ENCODE data around the gene AKAP13. TPM values are rescaled to one million over a fixed set of nuclear protein-coding genes. Genes with fewer than 3 reads are reported as not detected.

Gene AKAP13
- total RNA-seq, 1 donor from 2014 or later: 73.8 TPM

GRCh38 chr15:85453144-85453872 is 72.9 kb downstream of the AKAP13 start:
- no peak overlapping the region for H3K9ac ChIP-seq
- no peaks in the 10 kb centered on the region for H3F3A ChIP-seq (ENCODE audit: low read depth)
- peaks cover 19% of the 10 kb centered on the region for H3K4me1 ChIP-seq
- peaks cover 100% of the 10 kb centered on the region for H3K79me2 ChIP-seq (ENCODE audit: low read depth)
- no peak overlapping the region for H3K27ac Mint-ChIP-seq
- peaks cover 2% of the 10 kb centered on the region for H3K27me3 Mint-ChIP-seq (ENCODE audit: insufficient read depth, low read depth)
- DNase-seq (ENCODE audit: low spot score): no peak
- no peak overlapping the region for H3K27ac ChIP-seq
- H3K4me1 Mint-ChIP-seq: peaks cover 20% of the 10 kb centered on the region
- no peak overlapping the region for H3K4me2 ChIP-seq
- TF ChIP-seq EZH2phosphoT487 (IDR thresholded peaks at IDR 0.05): no peak
- TF ChIP-seq, protein P1, sequence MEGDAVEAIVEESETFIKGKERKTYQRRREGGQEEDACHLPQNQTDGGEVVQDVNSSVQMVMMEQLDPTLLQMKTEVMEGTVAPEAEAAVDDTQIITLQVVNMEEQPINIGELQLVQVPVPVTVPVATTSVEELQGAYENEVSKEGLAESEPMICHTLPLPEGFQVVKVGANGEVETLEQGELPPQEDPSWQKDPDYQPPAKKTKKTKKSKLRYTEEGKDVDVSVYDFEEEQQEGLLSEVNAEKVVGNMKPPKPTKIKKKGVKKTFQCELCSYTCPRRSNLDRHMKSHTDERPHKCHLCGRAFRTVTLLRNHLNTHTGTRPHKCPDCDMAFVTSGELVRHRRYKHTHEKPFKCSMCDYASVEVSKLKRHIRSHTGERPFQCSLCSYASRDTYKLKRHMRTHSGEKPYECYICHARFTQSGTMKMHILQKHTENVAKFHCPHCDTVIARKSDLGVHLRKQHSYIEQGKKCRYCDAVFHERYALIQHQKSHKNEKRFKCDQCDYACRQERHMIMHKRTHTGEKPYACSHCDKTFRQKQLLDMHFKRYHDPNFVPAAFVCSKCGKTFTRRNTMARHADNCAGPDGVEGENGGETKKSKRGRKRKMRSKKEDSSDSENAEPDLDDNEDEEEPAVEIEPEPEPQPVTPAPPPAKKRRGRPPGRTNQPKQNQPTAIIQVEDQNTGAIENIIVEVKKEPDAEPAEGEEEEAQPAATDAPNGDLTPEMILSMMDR (IDR thresholded peaks at IDR 0.05): no peak
- H3K36me3 Mint-ChIP-seq: peaks cover 39% of the 10 kb centered on the region
- H4K20me1 ChIP-seq (ENCODE audit: low read depth): peaks cover 12% of the 10 kb centered on the region
- no peaks in the 10 kb centered on the region for H3K27me3 ChIP-seq
- no peak overlapping the region for H2AFZ ChIP-seq (replicated peaks)
- H3K9me3 Mint-ChIP-seq: peaks cover 57% of the 10 kb centered on the region
- no peak overlapping the region for H3K4me3 ChIP-seq
- H3K36me3 ChIP-seq: no peaks in the 10 kb centered on the region
- peaks cover 19% of the 10 kb centered on the region for H3K9me3 ChIP-seq (ENCODE audit: low read depth)
- H3K4me3 Mint-ChIP-seq: no peak overlapping the region

DNA sequence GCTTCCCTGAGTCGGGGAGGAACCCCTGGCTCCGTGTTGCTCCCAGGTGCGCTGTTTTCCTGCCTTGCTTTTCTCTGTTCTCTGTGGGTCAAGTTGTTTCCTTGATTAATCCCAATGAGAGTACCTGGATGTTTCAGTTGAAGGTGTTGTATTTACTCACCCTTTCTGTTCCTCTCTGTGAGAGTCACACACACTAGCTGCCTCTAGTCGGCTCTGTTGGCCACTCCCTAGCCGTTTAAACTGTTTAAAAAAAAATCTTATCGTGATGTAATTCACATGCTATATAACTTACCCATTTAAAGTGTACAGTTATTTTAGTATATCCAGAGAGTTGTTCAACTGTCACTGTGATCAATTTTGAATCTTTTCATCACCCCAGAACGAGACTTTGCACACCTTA is 74.0 kb downstream of the AKAP13 start:
- no peaks in the 10 kb centered on the region for H3F3A ChIP-seq (ENCODE audit: low read depth)
- H3K4me1 ChIP-seq: peaks cover 19% of the 10 kb centered on the region
- no peak for TF ChIP-seq EZH2 (IDR thresholded peaks at IDR 0.05)
- TF ChIP-seq EZH2phosphoT487 (IDR thresholded peaks at IDR 0.05): no peak
- TF ChIP-seq, protein P1 (IDR thresholded peaks at IDR 0.05): no peak
- H2AFZ ChIP-seq (replicated peaks): no peak overlapping the region
- peak overlapping the region; percentile 23 for H3K27ac Mint-ChIP-seq
- no peak overlapping the region for H3K4me2 ChIP-seq
- peaks cover 98% of the 10 kb centered on the region for H3K79me2 ChIP-seq (ENCODE audit: low read depth)
- no peaks in the 10 kb centered on the region for H3K36me3 ChIP-seq
- H3K4me3 ChIP-seq: no peak overlapping the region
- H3K4me1 Mint-ChIP-seq: peaks cover 20% of the 10 kb centered on the region
- H3K4me3 Mint-ChIP-seq: no peak overlapping the region
- peaks cover 55% of the 10 kb centered on the region for H3K9me3 Mint-ChIP-seq
- no peak for DNase-seq (ENCODE audit: low spot score)
- H3K36me3 Mint-ChIP-seq: peaks cover 34% of the 10 kb centered on the region
- H3K9me3 ChIP-seq (ENCODE audit: low read depth): peaks cover 16% of the 10 kb centered on the region
- no peak overlapping the region for H3K27ac ChIP-seq
- H4K20me1 ChIP-seq (ENCODE audit: low read depth): peaks cover 12% of the 10 kb centered on the region
- H3K27me3 ChIP-seq: no peaks in the 10 kb centered on the region
- H3K9ac ChIP-seq: no peak overlapping the region
- H3K27me3 Mint-ChIP-seq (ENCODE audit: insufficient read depth, low read depth): peaks cover 2% of the 10 kb centered on the region

DNA sequence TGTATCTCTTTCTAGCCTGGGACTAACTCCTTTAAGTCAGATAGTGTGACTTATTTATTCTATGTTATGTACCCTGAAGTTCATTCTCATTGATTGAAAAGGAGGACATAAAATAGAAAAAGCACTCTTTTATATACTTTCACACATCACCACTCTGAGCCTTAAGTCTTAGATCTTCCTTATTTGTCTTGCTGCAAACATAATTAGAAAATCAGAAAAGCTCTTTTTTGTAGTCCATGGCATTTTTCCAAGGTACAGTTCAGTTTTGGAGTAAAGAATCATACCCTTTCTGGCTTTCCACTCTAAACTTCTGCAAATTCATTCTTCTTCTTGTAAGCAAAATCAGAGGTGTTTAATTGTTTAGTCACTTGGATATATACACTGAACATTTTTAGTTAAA is 75.5 kb downstream of the AKAP13 start:
- no peak overlapping the region for H3K4me3 ChIP-seq

More for the DNA sequence above, 75.5 kb downstream of the AKAP13 start:
- H3K36me3 ChIP-seq: no peaks in the 10 kb centered on the region
- H2AFZ ChIP-seq (replicated peaks): no peak overlapping the region
- H3K4me2 ChIP-seq: no peak overlapping the region
- Mint-ChIP-seq H3K9me3 (peaks cover 51% of the 10 kb centered on the region), H3K27ac (peak overlapping the region; percentile 91), H3K27me3 (ENCODE audit: insufficient read depth, low read depth) (peaks cover 2% of the 10 kb centered on the region), H3K36me3 (peaks cover 32% of the 10 kb centered on the region), H3K4me3 (no peak overlapping the region), H3K4me1 (peaks cover 32% of the 10 kb centered on the region)
- peaks cover 4% of the 10 kb centered on the region for H3K9me3 ChIP-seq (ENCODE audit: low read depth)
- H3K4me1 ChIP-seq: peaks cover 28% of the 10 kb centered on the region
- no peak overlapping the region for H3K9ac ChIP-seq
- TF ChIP-seq, protein P1 (IDR thresholded peaks at IDR 0.05): no peak
- TF ChIP-seq EZH2phosphoT487 (IDR thresholded peaks at IDR 0.05): no peak
- no peak for TF ChIP-seq EZH2 (IDR thresholded peaks at IDR 0.05)
- peaks cover 98% of the 10 kb centered on the region for H3K79me2 ChIP-seq (ENCODE audit: low read depth)
- H3K27ac ChIP-seq: no peak overlapping the region
- H3F3A ChIP-seq (ENCODE audit: low read depth): no peaks in the 10 kb centered on the region
- DNase-seq (ENCODE audit: low spot score): no peak
- peaks cover 18% of the 10 kb centered on the region for H4K20me1 ChIP-seq (ENCODE audit: low read depth)
- H3K27me3 ChIP-seq: no peaks in the 10 kb centered on the region

All from neural progenitor cell (in vitro differentiated cells).